ENCODE measurements around the gene HPDL.

- TF ChIP-seq CTCF (IDR thresholded peaks at IDR 0.05; ENCODE audit: insufficient read depth, low read depth, low read length) (no peak), EZH2 (IDR thresholded peaks at IDR 0.05; ENCODE audit: insufficient read depth, low read length) (no peak)
Measured at GRCh38 chr1:45375104-45376090, 48.7 kb downstream of the HPDL start.

Data from astrocyte (in vitro differentiated cells and primary cell).